ENCODE results near the gene PGF. TPM values are rescaled to one million over a fixed set of nuclear protein-coding genes. Genes with fewer than 3 reads are reported as not detected.

Gene PGF
- total RNA-seq, 1 donor from 2014 or later: 8.3 TPM

DNA sequence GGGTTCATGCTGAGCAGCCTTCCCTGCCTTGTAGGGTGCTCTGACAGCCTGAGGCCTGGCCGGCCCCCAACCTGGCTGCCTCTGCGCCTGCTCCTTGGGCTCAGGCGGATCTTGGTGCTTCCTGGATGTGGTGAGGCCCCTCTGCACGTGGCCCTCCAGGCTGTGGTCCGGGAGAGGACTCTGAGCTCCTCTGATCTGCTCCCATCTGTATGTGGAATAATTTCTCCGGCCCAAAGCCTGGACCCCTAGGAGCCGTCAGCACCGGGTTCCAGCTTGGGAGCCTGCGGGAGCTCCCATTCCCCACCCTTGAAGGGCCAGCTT lies 26.0 kb upstream of the PGF start:
- H3K4me1 ChIP-seq: peaks cover 16% of the 10 kb centered on the region
- intact Hi-C loops (cut with DNase I): no loop called here
- no peaks in the 10 kb centered on the region for H3K27me3 ChIP-seq
- H3K9me3 ChIP-seq: no peaks in the 10 kb centered on the region
- DNase-seq (ENCODE audit: extremely low spot score in 2 of 2): no peak
- no peak for TF ChIP-seq POLR2AphosphoS5 (IDR thresholded peaks at IDR 0.05; ENCODE audit: insufficient read depth in 1 of 2, low read depth in 1 of 2)
- TF ChIP-seq, protein P1, sequence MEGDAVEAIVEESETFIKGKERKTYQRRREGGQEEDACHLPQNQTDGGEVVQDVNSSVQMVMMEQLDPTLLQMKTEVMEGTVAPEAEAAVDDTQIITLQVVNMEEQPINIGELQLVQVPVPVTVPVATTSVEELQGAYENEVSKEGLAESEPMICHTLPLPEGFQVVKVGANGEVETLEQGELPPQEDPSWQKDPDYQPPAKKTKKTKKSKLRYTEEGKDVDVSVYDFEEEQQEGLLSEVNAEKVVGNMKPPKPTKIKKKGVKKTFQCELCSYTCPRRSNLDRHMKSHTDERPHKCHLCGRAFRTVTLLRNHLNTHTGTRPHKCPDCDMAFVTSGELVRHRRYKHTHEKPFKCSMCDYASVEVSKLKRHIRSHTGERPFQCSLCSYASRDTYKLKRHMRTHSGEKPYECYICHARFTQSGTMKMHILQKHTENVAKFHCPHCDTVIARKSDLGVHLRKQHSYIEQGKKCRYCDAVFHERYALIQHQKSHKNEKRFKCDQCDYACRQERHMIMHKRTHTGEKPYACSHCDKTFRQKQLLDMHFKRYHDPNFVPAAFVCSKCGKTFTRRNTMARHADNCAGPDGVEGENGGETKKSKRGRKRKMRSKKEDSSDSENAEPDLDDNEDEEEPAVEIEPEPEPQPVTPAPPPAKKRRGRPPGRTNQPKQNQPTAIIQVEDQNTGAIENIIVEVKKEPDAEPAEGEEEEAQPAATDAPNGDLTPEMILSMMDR (IDR thresholded peaks at IDR 0.05): no peak
- TF ChIP-seq POLR2A (IDR thresholded peaks at IDR 0.05): no peak
- no peaks in the 10 kb centered on the region for H3K36me3 ChIP-seq
- H3K27ac ChIP-seq: no peak overlapping the region
- no peak overlapping the region for H3K4me3 ChIP-seq

DNA sequence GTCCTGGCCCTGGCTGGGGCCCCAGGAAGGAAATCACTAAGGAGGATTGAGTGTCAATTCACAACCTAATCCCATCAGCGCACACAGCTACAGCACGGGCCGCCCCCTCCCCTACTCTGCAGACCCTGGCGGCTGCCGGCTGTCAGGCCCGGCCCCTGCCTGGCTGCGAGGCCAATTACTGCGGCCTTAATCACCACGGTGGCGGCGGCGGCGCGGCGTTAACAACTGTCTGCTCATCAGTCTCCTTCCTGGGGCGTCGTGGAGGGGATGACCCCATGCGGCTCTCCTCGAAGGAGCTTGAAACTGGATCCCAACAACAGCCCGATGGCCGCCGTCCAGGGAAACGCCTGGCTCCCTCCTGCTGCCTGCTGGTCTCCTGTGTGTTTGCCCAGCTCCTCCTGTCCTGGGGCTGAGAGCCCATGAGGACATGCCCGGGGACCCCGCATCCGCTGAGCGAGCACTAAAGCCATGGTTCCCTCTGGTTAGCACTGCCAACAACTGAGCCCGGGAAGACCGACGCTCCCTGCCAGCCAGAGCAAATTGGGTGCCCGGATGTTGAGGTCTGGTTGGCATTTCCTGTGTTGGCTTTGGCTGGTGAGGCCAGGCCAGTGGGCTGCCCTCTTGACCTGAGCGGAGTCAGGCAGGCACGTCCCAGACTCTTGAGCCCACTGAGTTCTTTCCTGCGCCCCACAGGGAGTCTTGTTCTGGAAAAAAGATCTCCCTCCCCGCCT lies 25.5 kb upstream of the PGF start:
- no peak overlapping the region for H3K27ac ChIP-seq
- peaks cover 19% of the 10 kb centered on the region for H3K4me1 ChIP-seq
- H3K36me3 ChIP-seq: no peaks in the 10 kb centered on the region
- H3K4me3 ChIP-seq: no peak overlapping the region
- no peak for DNase-seq (ENCODE audit: extremely low spot score in 2 of 2)
- no peaks in the 10 kb centered on the region for H3K27me3 ChIP-seq
- H3K9me3 ChIP-seq: no peaks in the 10 kb centered on the region
- intact Hi-C loops (cut with DNase I): no loop called here
- no peak for TF ChIP-seq POLR2AphosphoS5 (IDR thresholded peaks at IDR 0.05; ENCODE audit: insufficient read depth in 1 of 2, low read depth in 1 of 2)
- TF ChIP-seq, protein P1 (IDR thresholded peaks at IDR 0.05): no peak
- TF ChIP-seq POLR2A (IDR thresholded peaks at IDR 0.05): no peak

DNA sequence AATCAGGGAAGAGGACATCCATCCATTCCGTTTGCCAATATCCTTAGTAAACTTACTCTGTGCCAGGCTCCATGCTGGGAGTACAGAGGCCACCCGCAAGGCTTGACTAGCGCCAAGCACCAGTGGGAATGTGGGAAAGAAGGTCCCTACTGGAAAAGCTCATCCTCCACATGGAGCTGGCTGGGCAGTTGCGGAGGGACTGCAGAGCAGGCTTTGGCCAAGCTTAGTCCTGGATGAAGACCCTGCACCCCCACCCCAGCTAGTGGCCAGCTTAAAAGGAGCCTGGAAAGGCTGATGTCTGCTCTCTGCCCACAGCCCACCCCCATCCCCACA lies 25.0 kb upstream of the PGF start:
- Histone ChIP-seq H3K9me3 (no peaks in the 10 kb centered on the region), H3K27me3 (no peaks in the 10 kb centered on the region), H3K4me1 (peaks cover 24% of the 10 kb centered on the region), H3K27ac (peak overlapping the region; percentile 36), H3K36me3 (no peaks in the 10 kb centered on the region), H3K4me3 (no peak overlapping the region)
- no peak for DNase-seq (ENCODE audit: extremely low spot score in 2 of 2)
- intact Hi-C loops (cut with DNase I): no loop called here
- TF ChIP-seq POLR2AphosphoS5 (IDR thresholded peaks at IDR 0.05; ENCODE audit: insufficient read depth in 1 of 2, low read depth in 1 of 2) (no peak), POLR2A (IDR thresholded peaks at IDR 0.05) (no peak)
- TF ChIP-seq, protein P1 (IDR thresholded peaks at IDR 0.05): no peak

DNA sequence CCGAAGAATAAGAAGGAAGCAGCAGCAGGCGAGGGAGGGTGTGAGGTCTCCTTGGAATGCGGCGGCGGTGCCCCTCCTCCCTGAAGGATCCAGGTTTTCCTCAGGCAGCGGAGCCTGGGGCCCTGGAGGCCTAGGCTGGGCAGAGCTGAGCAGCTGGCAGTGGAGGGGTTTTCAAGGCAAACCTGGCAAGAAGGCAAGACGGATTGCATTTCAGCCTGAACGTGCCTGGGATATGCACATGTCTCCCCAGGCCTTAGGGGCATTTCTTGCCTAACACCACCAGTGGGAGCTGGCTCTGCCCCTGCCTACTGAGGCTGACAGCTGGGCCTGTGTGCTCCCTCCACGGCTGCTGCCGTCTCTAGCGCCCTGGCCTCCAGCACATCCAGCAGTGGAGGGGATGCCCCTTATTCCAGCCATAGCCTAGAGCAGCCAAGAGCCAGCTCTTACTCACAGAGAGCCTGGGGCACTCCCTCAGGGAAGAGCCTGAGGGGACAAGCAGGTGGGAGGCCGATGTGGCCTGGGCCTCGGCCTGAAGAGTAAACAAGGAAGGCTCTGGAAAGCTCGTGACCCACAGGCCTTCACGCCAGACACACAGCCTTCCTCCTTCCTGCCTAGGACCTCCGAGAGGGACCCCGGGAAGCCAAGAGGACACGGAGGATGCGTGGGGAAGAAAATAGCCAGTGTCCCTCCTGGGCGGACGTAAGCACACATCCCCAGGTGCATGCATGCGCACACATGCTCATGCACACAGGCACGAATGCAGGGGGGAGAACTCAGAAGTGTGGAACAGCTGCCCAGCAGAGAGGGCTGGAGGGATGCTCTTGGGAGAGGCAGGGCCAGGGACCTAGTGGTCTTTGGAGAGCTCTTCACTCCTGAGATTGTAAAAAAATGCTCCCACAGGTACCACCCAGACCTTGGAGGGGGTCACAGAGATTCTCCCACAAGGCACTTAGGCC lies 24.3 kb upstream of the PGF start:
- H3K4me3 ChIP-seq: no peak overlapping the region
- no peak for DNase-seq (ENCODE audit: extremely low spot score in 2 of 2)
- TF ChIP-seq, protein P1 (IDR thresholded peaks at IDR 0.05): no peak
- peak in 1 of 2 donors; percentile 45 for TF ChIP-seq POLR2AphosphoS5 (IDR thresholded peaks at IDR 0.05; ENCODE audit: insufficient read depth in 1 of 2, low read depth in 1 of 2)
- intact Hi-C loops (cut with DNase I): no loop called here
- H3K4me1 ChIP-seq: peaks cover 31% of the 10 kb centered on the region
- peak overlapping the region; percentile 36 for H3K27ac ChIP-seq
- H3K9me3 ChIP-seq: no peaks in the 10 kb centered on the region
- H3K27me3 ChIP-seq: no peaks in the 10 kb centered on the region
- H3K36me3 ChIP-seq: no peaks in the 10 kb centered on the region

DNA sequence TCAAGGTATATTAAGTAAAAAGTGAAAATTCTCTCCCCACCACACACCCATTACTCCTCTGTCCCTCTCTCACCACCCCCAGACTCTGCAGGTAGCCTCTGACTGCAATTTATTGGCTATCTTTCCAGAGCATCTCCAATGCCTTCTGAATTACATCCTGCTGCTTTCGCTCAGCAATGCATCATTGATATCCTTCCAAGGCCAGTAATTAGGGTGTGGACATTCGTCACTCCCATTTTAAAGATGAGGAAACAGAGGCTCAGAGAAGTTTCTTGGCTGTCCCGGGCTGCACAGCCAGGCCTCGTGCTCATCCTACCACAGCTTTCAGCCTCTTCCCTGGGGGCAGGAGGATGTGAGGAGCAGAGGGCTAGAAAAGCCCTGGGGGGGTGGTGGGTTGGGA lies 23.6 kb upstream of the PGF start:
- DNase-seq (ENCODE audit: extremely low spot score in 2 of 2): no peak
- Histone ChIP-seq H3K27ac (peak overlapping the region; percentile 36), H3K4me1 (peaks cover 38% of the 10 kb centered on the region), H3K9me3 (no peaks in the 10 kb centered on the region), H3K27me3 (no peaks in the 10 kb centered on the region), H3K36me3 (no peaks in the 10 kb centered on the region), H3K4me3 (no peak overlapping the region)
- intact Hi-C loops (cut with DNase I): no loop called here
- TF ChIP-seq, protein P1 (IDR thresholded peaks at IDR 0.05): no peak
- no peak for TF ChIP-seq POLR2A (IDR thresholded peaks at IDR 0.05)
- TF ChIP-seq POLR2AphosphoS5 (IDR thresholded peaks at IDR 0.05; ENCODE audit: insufficient read depth in 1 of 2, low read depth in 1 of 2): no peak

Data from vagina (tissue), 2 donors.